K562 (cell line): ENCODE data around the gene STAT4. TPM values are rescaled to one million over a fixed set of nuclear protein-coding genes. Genes with fewer than 3 reads are reported as not detected.

ENCODE experiments used
- BRF1 ChIP-seq: IDR thresholded peaks from 3 replicates; pipeline ENCODE4 v1.6.1; 2011; ENCODE audit warnings: borderline replicate concordance, mild to moderate bottlenecking; ENCODE audit not compliant: insufficient read length; ENCODE audit errors: extremely low read depth
- DMBX1 ChIP-seq: fragments of 250-450 bp; sonication (Bioruptor Pico); IDR thresholded peaks from 2 replicates; pipeline ENCODE4 v1.8.0; 2022; ENCODE audit warnings: inconsistent platforms, mild to moderate bottlenecking, moderate library complexity, borderline replicate concordance
- NUFIP1 ChIP-seq: fragments of 450-650 bp; IDR thresholded peaks from 2 replicates; pipeline ENCODE4 v1.6.1; 2018; ENCODE audit not compliant: partially characterized antibody
- POU5F1 ChIP-seq: fragments of 150-350 bp; IDR thresholded peaks from 2 replicates; pipeline ENCODE4 v1.6.1; 2014; ENCODE audit warnings: borderline replicate concordance, low read length, low read depth, mild to moderate bottlenecking; ENCODE audit not compliant: partially characterized antibody
- SP2 ChIP-seq: IDR thresholded peaks from 2 replicates; pipeline ENCODE4 v1.6.1; 2011; ENCODE audit warnings: mild to moderate bottlenecking, low read depth, low read length, moderate library complexity; ENCODE audit not compliant: poor library complexity, severe bottlenecking; ENCODE audit errors: extremely low read depth
- ZNF121 ChIP-seq: sonication (generic); formaldehyde crosslinking; conservative IDR thresholded peaks from 2 replicates; pipeline ENCODE4 v1.8.0; 2022; ENCODE audit warnings: missing genetic modification reagents
- ZNF133 ChIP-seq: fragments of 250-450 bp; sonication (Bioruptor Pico); IDR thresholded peaks from 2 replicates; pipeline ENCODE4 v1.4.0; 2020; ENCODE audit warnings: mild to moderate bottlenecking
- ZNF561 ChIP-seq: fragments of 450-650 bp; formaldehyde crosslinking; conservative IDR thresholded peaks from 2 replicates; pipeline ENCODE4 v1.4.0; 2020; ENCODE audit warnings: mild to moderate bottlenecking, moderate library complexity
- polyA plus RNA-seq, 8 experiments: library from polyadenylated mRNA; depleted of rRNA in 4 of 8; stranded (reverse) in 5 of 8; unstranded in 3 of 8; fragments of >200 nt; fragmentation: Nextera tagmentation in 2 of 8; fragmentation: Illumina TruSeq in 1 of 8; extraction: Ambion mirVana in 2 of 8; extraction: Trizol in 1 of 8; gene quantifications; 2 replicates each; pipeline versions ENCODE4 v1.2.1 to v1.2.3, GENCODE V29; 2011 to 2014; ENCODE audit warnings: inconsistent platforms in 1 of 8, missing spikeins in 1 of 8
- total RNA-seq, 7 experiments: library from RNA; depleted of rRNA in 6 of 7; stranded (reverse); fragments of >200 nt in 6 of 7; fragmentation: Illumina TruSeq in 2 of 7; extraction: Trizol in 2 of 7; gene quantifications; 2 replicates each; pipeline versions ENCODE4 v1.2.1 to v1.2.3, GENCODE V29; 2011 to 2021; ENCODE audit warnings: low replicate concordance in 1 of 7
- TF ChIP-seq, protein P1 (sequence below): fragments of 250-450 bp; sonication (Bioruptor Pico); IDR thresholded peaks from 2 replicates; pipeline ENCODE4 v1.5.1; 2021; ENCODE audit warnings: mild to moderate bottlenecking
- TF ChIP-seq, protein P2 (sequence below), 2 experiments: fragments of 450-650 bp; IDR thresholded peaks; 2 replicates each; pipeline ENCODE4 v1.6.1; 2018; ENCODE audit warnings: mild to moderate bottlenecking in 2 of 2, low read depth in 1 of 2; ENCODE audit not compliant: partially characterized antibody in 2 of 2
- TF ChIP-seq, protein P3 (sequence below), 2 experiments: fragments of 450-650 bp in 1 of 2; sonication (generic) in 1 of 2; formaldehyde crosslinking in 1 of 2; IDR thresholded peaks; 2 replicates each; pipeline versions ENCODE4 v1.7.1 to v1.9.0; 2016 to 2022; ENCODE audit warnings: inconsistent platforms in 1 of 2, mild to moderate bottlenecking in 1 of 2, missing genetic modification reagents in 1 of 2

Gene STAT4
- total and polyA plus RNA-seq, 9 of the 15 experiments (the other 6 are each of a cell fraction or from before 2014, with no cell fraction given) = 0.01 to 0.06 (median 0.03) TPM; not detected in 6

DNA sequence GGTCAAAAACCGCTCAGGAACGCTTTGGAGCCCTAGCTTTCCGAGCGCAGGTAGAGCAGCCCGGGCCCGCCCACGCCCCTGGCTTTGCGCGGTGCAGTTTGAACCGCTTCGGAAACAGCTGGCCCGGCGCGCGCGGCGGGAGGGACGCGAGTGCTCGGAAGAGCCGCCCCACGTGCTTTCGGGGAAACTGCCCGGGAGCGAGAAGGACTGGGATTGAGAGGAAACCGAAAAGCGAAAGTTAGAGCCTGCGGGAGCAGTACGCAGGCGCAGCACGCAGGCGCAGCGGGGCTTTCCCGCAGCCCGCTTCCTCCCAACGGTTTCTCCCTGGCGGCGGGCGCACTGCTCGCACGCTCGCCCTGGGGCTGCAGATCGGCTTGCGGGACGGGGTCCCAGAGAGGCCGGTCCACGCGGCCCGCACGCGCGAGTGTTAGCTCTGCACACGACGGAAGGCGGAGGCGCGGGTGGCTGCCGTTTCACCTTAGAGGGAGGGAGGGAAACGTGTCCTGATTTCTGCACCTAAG, 130.5 kb downstream of the STAT4 start (continued):
- TF ChIP-seq, protein P1, sequence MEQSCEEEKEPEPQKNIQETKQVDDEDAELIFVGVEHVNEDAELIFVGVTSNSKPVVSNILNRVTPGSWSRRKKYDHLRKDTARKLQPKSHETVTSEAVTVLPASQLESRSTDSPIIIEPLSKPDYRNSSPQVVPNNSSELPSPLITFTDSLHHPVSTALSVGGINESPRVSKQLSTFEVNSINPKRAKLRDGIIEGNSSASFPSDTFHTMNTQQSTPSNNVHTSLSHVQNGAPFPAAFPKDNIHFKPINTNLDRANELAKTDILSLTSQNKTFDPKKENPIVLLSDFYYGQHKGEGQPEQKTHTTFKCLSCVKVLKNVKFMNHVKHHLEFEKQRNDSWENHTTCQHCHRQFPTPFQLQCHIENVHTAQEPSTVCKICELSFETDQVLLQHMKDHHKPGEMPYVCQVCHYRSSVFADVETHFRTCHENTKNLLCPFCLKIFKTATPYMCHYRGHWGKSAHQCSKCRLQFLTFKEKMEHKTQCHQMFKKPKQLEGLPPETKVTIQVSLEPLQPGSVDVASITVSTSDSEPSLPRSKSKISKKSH (CRISPR knock-in tag) = no peak
- TF ChIP-seq, protein P2, sequence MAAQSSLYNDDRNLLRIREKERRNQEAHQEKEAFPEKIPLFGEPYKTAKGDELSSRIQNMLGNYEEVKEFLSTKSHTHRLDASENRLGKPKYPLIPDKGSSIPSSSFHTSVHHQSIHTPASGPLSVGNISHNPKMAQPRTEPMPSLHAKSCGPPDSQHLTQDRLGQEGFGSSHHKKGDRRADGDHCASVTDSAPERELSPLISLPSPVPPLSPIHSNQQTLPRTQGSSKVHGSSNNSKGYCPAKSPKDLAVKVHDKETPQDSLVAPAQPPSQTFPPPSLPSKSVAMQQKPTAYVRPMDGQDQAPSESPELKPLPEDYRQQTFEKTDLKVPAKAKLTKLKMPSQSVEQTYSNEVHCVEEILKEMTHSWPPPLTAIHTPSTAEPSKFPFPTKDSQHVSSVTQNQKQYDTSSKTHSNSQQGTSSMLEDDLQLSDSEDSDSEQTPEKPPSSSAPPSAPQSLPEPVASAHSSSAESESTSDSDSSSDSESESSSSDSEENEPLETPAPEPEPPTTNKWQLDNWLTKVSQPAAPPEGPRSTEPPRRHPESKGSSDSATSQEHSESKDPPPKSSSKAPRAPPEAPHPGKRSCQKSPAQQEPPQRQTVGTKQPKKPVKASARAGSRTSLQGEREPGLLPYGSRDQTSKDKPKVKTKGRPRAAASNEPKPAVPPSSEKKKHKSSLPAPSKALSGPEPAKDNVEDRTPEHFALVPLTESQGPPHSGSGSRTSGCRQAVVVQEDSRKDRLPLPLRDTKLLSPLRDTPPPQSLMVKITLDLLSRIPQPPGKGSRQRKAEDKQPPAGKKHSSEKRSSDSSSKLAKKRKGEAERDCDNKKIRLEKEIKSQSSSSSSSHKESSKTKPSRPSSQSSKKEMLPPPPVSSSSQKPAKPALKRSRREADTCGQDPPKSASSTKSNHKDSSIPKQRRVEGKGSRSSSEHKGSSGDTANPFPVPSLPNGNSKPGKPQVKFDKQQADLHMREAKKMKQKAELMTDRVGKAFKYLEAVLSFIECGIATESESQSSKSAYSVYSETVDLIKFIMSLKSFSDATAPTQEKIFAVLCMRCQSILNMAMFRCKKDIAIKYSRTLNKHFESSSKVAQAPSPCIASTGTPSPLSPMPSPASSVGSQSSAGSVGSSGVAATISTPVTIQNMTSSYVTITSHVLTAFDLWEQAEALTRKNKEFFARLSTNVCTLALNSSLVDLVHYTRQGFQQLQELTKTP (IDR thresholded peaks at IDR 0.05; ENCODE audit: low read depth in 1 of 2, partially characterized antibody in 2 of 2) = no peak
- TF ChIP-seq POU5F1 (no peak), ZNF561 (CRISPR knock-in tag) (no peak), ZNF133 (CRISPR knock-in tag) (no peak), ZNF121 (CRISPR knock-in tag) (no peak), DMBX1 (CRISPR knock-in tag) (0 out of 2 replicates have a peak, but pooled peaks have one; percentile 11), NUFIP1 (no peak), SP2 (no peak), BRF1 (no peak)
- TF ChIP-seq, protein P3, sequence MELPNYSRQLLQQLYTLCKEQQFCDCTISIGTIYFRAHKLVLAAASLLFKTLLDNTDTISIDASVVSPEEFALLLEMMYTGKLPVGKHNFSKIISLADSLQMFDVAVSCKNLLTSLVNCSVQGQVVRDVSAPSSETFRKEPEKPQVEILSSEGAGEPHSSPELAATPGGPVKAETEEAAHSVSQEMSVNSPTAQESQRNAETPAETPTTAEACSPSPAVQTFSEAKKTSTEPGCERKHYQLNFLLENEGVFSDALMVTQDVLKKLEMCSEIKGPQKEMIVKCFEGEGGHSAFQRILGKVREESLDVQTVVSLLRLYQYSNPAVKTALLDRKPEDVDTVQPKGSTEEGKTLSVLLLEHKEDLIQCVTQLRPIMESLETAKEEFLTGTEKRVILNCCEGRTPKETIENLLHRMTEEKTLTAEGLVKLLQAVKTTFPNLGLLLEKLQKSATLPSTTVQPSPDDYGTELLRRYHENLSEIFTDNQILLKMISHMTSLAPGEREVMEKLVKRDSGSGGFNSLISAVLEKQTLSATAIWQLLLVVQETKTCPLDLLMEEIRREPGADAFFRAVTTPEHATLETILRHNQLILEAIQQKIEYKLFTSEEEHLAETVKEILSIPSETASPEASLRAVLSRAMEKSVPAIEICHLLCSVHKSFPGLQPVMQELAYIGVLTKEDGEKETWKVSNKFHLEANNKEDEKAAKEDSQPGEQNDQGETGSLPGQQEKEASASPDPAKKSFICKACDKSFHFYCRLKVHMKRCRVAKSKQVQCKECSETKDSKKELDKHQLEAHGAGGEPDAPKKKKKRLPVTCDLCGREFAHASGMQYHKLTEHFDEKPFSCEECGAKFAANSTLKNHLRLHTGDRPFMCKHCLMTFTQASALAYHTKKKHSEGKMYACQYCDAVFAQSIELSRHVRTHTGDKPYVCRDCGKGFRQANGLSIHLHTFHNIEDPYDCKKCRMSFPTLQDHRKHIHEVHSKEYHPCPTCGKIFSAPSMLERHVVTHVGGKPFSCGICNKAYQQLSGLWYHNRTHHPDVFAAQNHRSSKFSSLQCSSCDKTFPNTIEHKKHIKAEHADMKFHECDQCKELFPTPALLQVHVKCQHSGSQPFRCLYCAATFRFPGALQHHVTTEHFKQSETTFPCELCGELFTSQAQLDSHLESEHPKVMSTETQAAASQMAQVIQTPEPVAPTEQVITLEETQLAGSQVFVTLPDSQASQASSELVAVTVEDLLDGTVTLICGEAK (IDR thresholded peaks at IDR 0.05) = peak; percentile 78
- TF ChIP-seq, protein P3 (CRISPR knock-in tag; IDR thresholded peaks at IDR 0.05) = peak; percentile 51; the same call in 1 of the 2 replicates
